Measurements from ENCODE around the gene LRWD1.

The LRWD1 gene

GRCh38 chr7:102427019-102427405 lies 37.8 kb upstream of the LRWD1 start:
- no peaks in the 10 kb centered on the region for H3K9me3 ChIP-seq (ENCODE audit: control insufficient read depth in 1 of 2, low read length in 2 of 2)
- H3K36me3 ChIP-seq (ENCODE audit: control insufficient read depth in 1 of 2, insufficient read depth in 2 of 2, low read length in 2 of 2), result peaks cover 6 to 32% of the 10 kb centered on the region in 2 donors
- no peak overlapping the region for H3K4me3 ChIP-seq (ENCODE audit: low read depth in 1 of 2, low read length in 2 of 2)
- peaks cover 0 to 4% of the 10 kb centered on the region in 2 donors for H3K4me1 ChIP-seq (ENCODE audit: control insufficient read depth in 1 of 2, insufficient read depth in 2 of 2, low read length in 2 of 2)
- H3K27ac ChIP-seq (ENCODE audit: low read length), result peak overlapping the region; percentile 84
- no peaks in the 10 kb centered on the region for H3K27me3 ChIP-seq (ENCODE audit: low read depth, low read length)

GRCh38 chr7:102429141-102429899 lies 35.5 kb upstream of the LRWD1 start:
- Histone ChIP-seq H3K4me1 (ENCODE audit: control insufficient read depth in 1 of 2, insufficient read depth in 2 of 2, low read length in 2 of 2) (peaks cover 0 to 13% of the 10 kb centered on the region in 2 donors), H3K27ac (ENCODE audit: low read length) (no peak overlapping the region), H3K27me3 (ENCODE audit: low read depth, low read length) (no peaks in the 10 kb centered on the region), H3K9me3 (ENCODE audit: control insufficient read depth in 1 of 2, low read length in 2 of 2) (no peaks in the 10 kb centered on the region), H3K36me3 (ENCODE audit: control insufficient read depth in 1 of 2, insufficient read depth in 2 of 2, low read length in 2 of 2) (peaks cover 6 to 30% of the 10 kb centered on the region in 2 donors), H3K4me3 (ENCODE audit: low read depth in 1 of 2, low read length in 2 of 2) (no peak overlapping the region)

GRCh38 chr7:102431617-102432298 lies 33.0 kb upstream of the LRWD1 start:
- H3K36me3 ChIP-seq (ENCODE audit: control insufficient read depth in 1 of 2, insufficient read depth in 2 of 2, low read length in 2 of 2), result peaks cover 0 to 8% of the 10 kb centered on the region in 2 donors
- no peaks in the 10 kb centered on the region for H3K27me3 ChIP-seq (ENCODE audit: low read depth, low read length)
- H3K4me3 ChIP-seq (ENCODE audit: low read depth in 1 of 2, low read length in 2 of 2), result no peak overlapping the region
- peak overlapping the region; percentile 69 for H3K27ac ChIP-seq (ENCODE audit: low read length)
- H3K4me1 ChIP-seq (ENCODE audit: control insufficient read depth in 1 of 2, insufficient read depth in 2 of 2, low read length in 2 of 2), result peaks cover 0 to 17% of the 10 kb centered on the region in 2 donors
- H3K9me3 ChIP-seq (ENCODE audit: control insufficient read depth in 1 of 2, low read length in 2 of 2), result no peaks in the 10 kb centered on the region

- H3K27ac ChIP-seq (ENCODE audit: low read length), result no peak overlapping the region
- peaks cover 0 to 1% of the 10 kb centered on the region in 2 donors for H3K36me3 ChIP-seq (ENCODE audit: control insufficient read depth in 1 of 2, insufficient read depth in 2 of 2, low read length in 2 of 2)
- H3K4me1 ChIP-seq (ENCODE audit: control insufficient read depth in 1 of 2, insufficient read depth in 2 of 2, low read length in 2 of 2), result peaks cover 0 to 17% of the 10 kb centered on the region in 2 donors
- peak overlapping the region; percentile 11 to 59 for H3K4me3 ChIP-seq (ENCODE audit: low read depth in 1 of 2, low read length in 2 of 2)
- no peaks in the 10 kb centered on the region for H3K27me3 ChIP-seq (ENCODE audit: low read depth, low read length)
- H3K9me3 ChIP-seq (ENCODE audit: control insufficient read depth in 1 of 2, low read length in 2 of 2), result no peaks in the 10 kb centered on the region
Measured at GRCh38 chr7:102432442-102433218, 32.2 kb upstream of the LRWD1 start.

- no peaks in the 10 kb centered on the region for H3K36me3 ChIP-seq (ENCODE audit: control insufficient read depth in 1 of 2, insufficient read depth in 2 of 2, low read length in 2 of 2)
- H3K27ac ChIP-seq (ENCODE audit: low read length), result no peak within 1 kb of the TSS
- H3K27me3 ChIP-seq (ENCODE audit: low read depth, low read length), result no peaks in the 10 kb centered on the region
- H3K4me3 ChIP-seq (ENCODE audit: low read depth in 1 of 2, low read length in 2 of 2), result peak within 1 kb of the TSS; percentile 60 to 82
- peaks cover 0 to 17% of the 10 kb centered on the region in 2 donors for H3K4me1 ChIP-seq (ENCODE audit: control insufficient read depth in 1 of 2, insufficient read depth in 2 of 2, low read length in 2 of 2)
- no peaks in the 10 kb centered on the region for H3K9me3 ChIP-seq (ENCODE audit: control insufficient read depth in 1 of 2, low read length in 2 of 2)
Measured at GRCh38 chr7:102433219-102434038, 31.4 kb upstream of the LRWD1 start, which contains the start of gene ORAI2. Gene ORAI2 (plus strand): TSS chr7:102433575. CDS start chr7:102438957, 5,382 bp downstream.

GRCh38 chr7:102434039-102434486 lies 30.7 kb upstream of the LRWD1 start:
- Histone ChIP-seq H3K27ac (ENCODE audit: low read length) (no peak overlapping the region), H3K4me3 (ENCODE audit: low read depth in 1 of 2, low read length in 2 of 2) (peak overlapping the region; percentile 60 to 82), H3K9me3 (ENCODE audit: control insufficient read depth in 1 of 2, low read length in 2 of 2) (no peaks in the 10 kb centered on the region), H3K4me1 (ENCODE audit: control insufficient read depth in 1 of 2, insufficient read depth in 2 of 2, low read length in 2 of 2) (peaks cover 0 to 17% of the 10 kb centered on the region in 2 donors), H3K36me3 (ENCODE audit: control insufficient read depth in 1 of 2, insufficient read depth in 2 of 2, low read length in 2 of 2) (peaks cover 0 to 4% of the 10 kb centered on the region in 2 donors), H3K27me3 (ENCODE audit: low read depth, low read length) (no peaks in the 10 kb centered on the region)

- Histone ChIP-seq H3K4me3 (ENCODE audit: low read depth in 1 of 2, low read length in 2 of 2) (no peak overlapping the region), H3K9me3 (ENCODE audit: control insufficient read depth in 1 of 2, low read length in 2 of 2) (no peaks in the 10 kb centered on the region), H3K36me3 (ENCODE audit: control insufficient read depth in 1 of 2, insufficient read depth in 2 of 2, low read length in 2 of 2) (peaks cover 0 to 5% of the 10 kb centered on the region in 2 donors), H3K27ac (ENCODE audit: low read length) (no peak overlapping the region), H3K27me3 (ENCODE audit: low read depth, low read length) (no peaks in the 10 kb centered on the region), H3K4me1 (ENCODE audit: control insufficient read depth in 1 of 2, insufficient read depth in 2 of 2, low read length in 2 of 2) (peaks cover 0 to 22% of the 10 kb centered on the region in 2 donors)
Measured at GRCh38 chr7:102436118-102436517, 28.7 kb upstream of the LRWD1 start.

GRCh38 chr7:102439963-102440795 lies 24.6 kb upstream of the LRWD1 start:
- no peaks in the 10 kb centered on the region for H3K9me3 ChIP-seq (ENCODE audit: control insufficient read depth in 1 of 2, low read length in 2 of 2)
- H3K36me3 ChIP-seq (ENCODE audit: control insufficient read depth in 1 of 2, insufficient read depth in 2 of 2, low read length in 2 of 2), result peaks cover 0 to 10% of the 10 kb centered on the region in 2 donors
- no peak overlapping the region for H3K27ac ChIP-seq (ENCODE audit: low read length)
- no peaks in the 10 kb centered on the region for H3K27me3 ChIP-seq (ENCODE audit: low read depth, low read length)
- H3K4me1 ChIP-seq (ENCODE audit: control insufficient read depth in 1 of 2, insufficient read depth in 2 of 2, low read length in 2 of 2), result peaks cover 0 to 5% of the 10 kb centered on the region in 2 donors
- H3K4me3 ChIP-seq (ENCODE audit: low read depth in 1 of 2, low read length in 2 of 2), result no peak overlapping the region

- peaks cover 4 to 24% of the 10 kb centered on the region in 2 donors for H3K36me3 ChIP-seq (ENCODE audit: control insufficient read depth in 1 of 2, insufficient read depth in 2 of 2, low read length in 2 of 2)
- H3K4me3 ChIP-seq (ENCODE audit: low read depth in 1 of 2, low read length in 2 of 2), result no peak overlapping the region
- H3K27ac ChIP-seq (ENCODE audit: low read length), result no peak overlapping the region
- H3K9me3 ChIP-seq (ENCODE audit: control insufficient read depth in 1 of 2, low read length in 2 of 2), result no peaks in the 10 kb centered on the region
- H3K4me1 ChIP-seq (ENCODE audit: control insufficient read depth in 1 of 2, insufficient read depth in 2 of 2, low read length in 2 of 2), result peaks cover 0 to 4% of the 10 kb centered on the region in 2 donors
- no peaks in the 10 kb centered on the region for H3K27me3 ChIP-seq (ENCODE audit: low read depth, low read length)
Measured at GRCh38 chr7:102444961-102445673, 19.7 kb upstream of the LRWD1 start.

Data from muscle layer of duodenum (tissue), 2 donors.